ENCODE measurements around the gene C1orf198.

Gene C1orf198

GRCh38 chr1:230800891-230801840 lies 67.2 kb downstream of the C1orf198 start:
- Histone ChIP-seq H3K4me1 (ENCODE audit: control insufficient read depth, low read length) (no peaks in the 10 kb centered on the region), H3K4me3 (ENCODE audit: low read length) (no peak overlapping the region)

GRCh38 chr1:230798491-230798890 lies 69.8 kb downstream of the C1orf198 start:
- H3K4me1 ChIP-seq (ENCODE audit: control insufficient read depth, low read length), result no peaks in the 10 kb centered on the region
- TF ChIP-seq, protein P1, sequence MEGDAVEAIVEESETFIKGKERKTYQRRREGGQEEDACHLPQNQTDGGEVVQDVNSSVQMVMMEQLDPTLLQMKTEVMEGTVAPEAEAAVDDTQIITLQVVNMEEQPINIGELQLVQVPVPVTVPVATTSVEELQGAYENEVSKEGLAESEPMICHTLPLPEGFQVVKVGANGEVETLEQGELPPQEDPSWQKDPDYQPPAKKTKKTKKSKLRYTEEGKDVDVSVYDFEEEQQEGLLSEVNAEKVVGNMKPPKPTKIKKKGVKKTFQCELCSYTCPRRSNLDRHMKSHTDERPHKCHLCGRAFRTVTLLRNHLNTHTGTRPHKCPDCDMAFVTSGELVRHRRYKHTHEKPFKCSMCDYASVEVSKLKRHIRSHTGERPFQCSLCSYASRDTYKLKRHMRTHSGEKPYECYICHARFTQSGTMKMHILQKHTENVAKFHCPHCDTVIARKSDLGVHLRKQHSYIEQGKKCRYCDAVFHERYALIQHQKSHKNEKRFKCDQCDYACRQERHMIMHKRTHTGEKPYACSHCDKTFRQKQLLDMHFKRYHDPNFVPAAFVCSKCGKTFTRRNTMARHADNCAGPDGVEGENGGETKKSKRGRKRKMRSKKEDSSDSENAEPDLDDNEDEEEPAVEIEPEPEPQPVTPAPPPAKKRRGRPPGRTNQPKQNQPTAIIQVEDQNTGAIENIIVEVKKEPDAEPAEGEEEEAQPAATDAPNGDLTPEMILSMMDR (IDR thresholded peaks at IDR 0.05; ENCODE audit: low read depth, low read length, poor library complexity, severe bottlenecking), result no peak
- no peak for TF ChIP-seq EZH2phosphoT487 (IDR thresholded peaks at IDR 0.05; ENCODE audit: borderline replicate concordance, low read length)
- H3K36me3 ChIP-seq (ENCODE audit: control insufficient read depth, low read length), result no peaks in the 10 kb centered on the region
- no peaks in the 10 kb centered on the region for H4K20me1 ChIP-seq (ENCODE audit: control insufficient read depth, insufficient read depth, low read depth, low read length)
- no peaks in the 10 kb centered on the region for H3K27me3 ChIP-seq (ENCODE audit: control insufficient read depth, low read length)
- H3K9me3 ChIP-seq (ENCODE audit: control insufficient read depth, insufficient read depth, low read length), result no peaks in the 10 kb centered on the region
- H3K4me2 ChIP-seq (ENCODE audit: low read length), result no peak overlapping the region
- no peak overlapping the region for H3K4me3 ChIP-seq (ENCODE audit: low read length)
- no peaks in the 10 kb centered on the region for H3K9me2 ChIP-seq (replicated peaks; ENCODE audit: control insufficient read depth, low read length)
- no peaks in the 10 kb centered on the region for H3F3A ChIP-seq (ENCODE audit: control insufficient read depth, insufficient read depth)
- H3K27ac ChIP-seq (ENCODE audit: low read depth, low read length), result no peak overlapping the region
- H3K79me2 ChIP-seq (ENCODE audit: control insufficient read depth, low read length), result no peaks in the 10 kb centered on the region

More at GRCh38 chr1:230800891-230801840, 67.2 kb downstream of the C1orf198 start:
- no peaks in the 10 kb centered on the region for H3K36me3 ChIP-seq (ENCODE audit: control insufficient read depth, low read length)
- no peak overlapping the region for H3K4me2 ChIP-seq (ENCODE audit: low read length)
- TF ChIP-seq, protein P1 (IDR thresholded peaks at IDR 0.05; ENCODE audit: low read depth, low read length, poor library complexity, severe bottlenecking), result no peak
- no peak for TF ChIP-seq EZH2phosphoT487 (IDR thresholded peaks at IDR 0.05; ENCODE audit: borderline replicate concordance, low read length)
- no peak overlapping the region for H3K27ac ChIP-seq (ENCODE audit: low read depth, low read length)
- no peaks in the 10 kb centered on the region for H3F3A ChIP-seq (ENCODE audit: control insufficient read depth, insufficient read depth)
- no peaks in the 10 kb centered on the region for H4K20me1 ChIP-seq (ENCODE audit: control insufficient read depth, insufficient read depth, low read depth, low read length)
- H3K9me3 ChIP-seq (ENCODE audit: control insufficient read depth, insufficient read depth, low read length), result no peaks in the 10 kb centered on the region
- H3K27me3 ChIP-seq (ENCODE audit: control insufficient read depth, low read length), result peaks cover 3% of the 10 kb centered on the region; the same call in 1 of the 2 replicates
- no peaks in the 10 kb centered on the region for H3K9me2 ChIP-seq (replicated peaks; ENCODE audit: control insufficient read depth, low read length)
- no peaks in the 10 kb centered on the region for H3K79me2 ChIP-seq (ENCODE audit: control insufficient read depth, low read length)

DNA sequence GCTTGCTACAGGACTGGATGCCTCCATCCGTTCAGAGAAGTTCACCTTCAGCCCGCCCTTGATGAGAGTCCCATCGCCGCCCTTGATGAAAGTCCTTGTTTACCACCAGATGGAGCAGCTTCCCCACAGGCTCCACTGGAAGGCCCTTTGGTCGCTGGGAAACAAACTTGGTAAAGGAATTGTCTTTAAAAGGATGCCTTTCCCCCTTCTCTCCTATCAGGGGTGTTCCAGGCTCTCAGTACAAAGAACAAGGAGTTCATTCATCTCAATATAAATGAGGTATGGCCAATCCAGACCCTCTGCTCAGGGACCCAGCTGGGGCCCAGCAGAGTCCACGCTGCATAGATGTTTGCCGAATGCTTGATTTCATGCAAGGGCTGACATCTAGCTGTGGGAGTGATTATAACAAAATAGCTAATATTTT lies 70.4 kb downstream of the C1orf198 start:
- no peak for TF ChIP-seq EZH2phosphoT487 (IDR thresholded peaks at IDR 0.05; ENCODE audit: borderline replicate concordance, low read length)
- TF ChIP-seq, protein P1 (IDR thresholded peaks at IDR 0.05; ENCODE audit: low read depth, low read length, poor library complexity, severe bottlenecking), result peak; percentile 33
- Histone ChIP-seq H3K36me3 (ENCODE audit: control insufficient read depth, low read length) (no peaks in the 10 kb centered on the region), H3K4me1 (ENCODE audit: control insufficient read depth, low read length) (no peaks in the 10 kb centered on the region), H3K9me2 (replicated peaks; ENCODE audit: control insufficient read depth, low read length) (no peaks in the 10 kb centered on the region), H4K20me1 (ENCODE audit: control insufficient read depth, insufficient read depth, low read depth, low read length) (no peaks in the 10 kb centered on the region), H3K4me2 (ENCODE audit: low read length) (no peak overlapping the region), H3F3A (ENCODE audit: control insufficient read depth, insufficient read depth) (no peaks in the 10 kb centered on the region), H3K79me2 (ENCODE audit: control insufficient read depth, low read length) (no peaks in the 10 kb centered on the region), H3K27me3 (ENCODE audit: control insufficient read depth, low read length) (no peaks in the 10 kb centered on the region), H3K27ac (ENCODE audit: low read depth, low read length) (no peak overlapping the region), H3K4me3 (ENCODE audit: low read length) (no peak overlapping the region), H3K9me3 (ENCODE audit: control insufficient read depth, insufficient read depth, low read length) (no peaks in the 10 kb centered on the region)
